Vagina (tissue), 2 donors: Measurements from ENCODE around the gene NRXN3.

ENCODE experiments used
- CTCF ChIP-seq, 3 experiments: fragments of 450-650 bp in 2 of 3; fragments of 200-600 bp in 1 of 3; sonication (generic) in 1 of 3; IDR thresholded peaks; one replicate each; pipeline ENCODE4 v1.5.1; 2017 to 2019; ENCODE audit warnings: antibody characterized with exemption in 3 of 3, mild to moderate bottlenecking in 2 of 3, moderate library complexity in 2 of 3
- POLR2AphosphoS5 ChIP-seq, 2 donors: sonication (generic); formaldehyde crosslinking; IDR thresholded peaks; one replicate each; pipeline ENCODE4 v1.9.0; 2017; ENCODE audit warnings: antibody characterized with exemption in 2 of 2, mild to moderate bottlenecking in 2 of 2, low read depth in 1 of 2; ENCODE audit not compliant: insufficient read depth in 1 of 2

- no peak for TF ChIP-seq CTCF (IDR thresholded peaks at IDR 0.05)
- TF ChIP-seq POLR2AphosphoS5 (IDR thresholded peaks at IDR 0.05; ENCODE audit: insufficient read depth in 1 of 2, low read depth in 1 of 2) = no peak
Observed at GRCh38 chr14:79783041-79783440, 1612.9 kb downstream of the NRXN3 start.
